Calu3 (cell line): Measurements from ENCODE around the gene METTL15. TPM values are rescaled to one million over a fixed set of nuclear protein-coding genes. Genes with fewer than 3 reads are reported as not detected.
"Not testable (repeated sequence)": the region's sequence is repeated elsewhere in the genome, so short reads cannot be mapped to it uniquely, and the experiment has no call there.

Experiments
- BruUV-seq: library from RNA; stranded (reverse); fragments of 400-500 nt; replicated peaks from 2 replicates; lab custom pipeline; 2021; lab: Mats Ljungman, UMichigan
- CTCF ChIA-PET: fragments of 300-600 bp; sonication (Branson Sonifier 250); formaldehyde crosslinking; loops from one replicate; lab custom pipeline; 2022; ENCODE audit warnings: antibody characterized with exemption; lab: Charles Lee
- DNase-seq: peaks from one replicate; pipeline ENCODE4 v3.0.0; 2022
- H3K27ac Mint-ChIP-seq: one replicate; pipeline ENCODE4 v1.8.0; 2022; ENCODE audit warnings: mixed read lengths; ENCODE audit not compliant: unreplicated experiment
- H3K27me3 Mint-ChIP-seq: one replicate; pipeline ENCODE4 v1.8.0; 2022; ENCODE audit warnings: mixed read lengths; ENCODE audit not compliant: unreplicated experiment
- H3K36me3 Mint-ChIP-seq: one replicate; pipeline ENCODE4 v1.8.0; 2022; ENCODE audit warnings: mild to moderate bottlenecking, moderate library complexity, mixed read lengths; ENCODE audit not compliant: insufficient read depth, unreplicated experiment
- H3K4me1 Mint-ChIP-seq: one replicate; pipeline ENCODE4 v1.8.0; 2022; ENCODE audit warnings: mild to moderate bottlenecking, low read depth, mixed read lengths; ENCODE audit not compliant: unreplicated experiment
- H3K4me3 Mint-ChIP-seq: one replicate; pipeline ENCODE4 v1.8.0; 2022; ENCODE audit warnings: mild to moderate bottlenecking, low read depth, moderate library complexity, mixed read lengths; ENCODE audit not compliant: unreplicated experiment
- H3K9me3 Mint-ChIP-seq: one replicate; pipeline ENCODE4 v1.8.0; 2022; ENCODE audit warnings: low read depth, mixed read lengths; ENCODE audit not compliant: unreplicated experiment
- CTCF ChIP-seq: fragments of 200-600 bp; IDR thresholded peaks from one replicate; pipeline ENCODE4 v1.8.0; 2022; ENCODE audit warnings: antibody characterized with exemption; ENCODE audit not compliant: unreplicated experiment
- intact Hi-C: fragments of 100-400 bp; cut with micrococcal nuclease; formaldehyde crosslinking; loops from one replicate; pipeline ENCODE4 v1.10.0; 2022; ENCODE audit not compliant: unreplicated experiment
- total RNA-seq: library from RNA; stranded (reverse); gene quantifications from 2 replicates; pipeline ENCODE4 v1.2.3, GENCODE V29; 2022

Gene METTL15
- total RNA-seq, 1 experiment from 2014 or later = 19.0 TPM

DNA sequence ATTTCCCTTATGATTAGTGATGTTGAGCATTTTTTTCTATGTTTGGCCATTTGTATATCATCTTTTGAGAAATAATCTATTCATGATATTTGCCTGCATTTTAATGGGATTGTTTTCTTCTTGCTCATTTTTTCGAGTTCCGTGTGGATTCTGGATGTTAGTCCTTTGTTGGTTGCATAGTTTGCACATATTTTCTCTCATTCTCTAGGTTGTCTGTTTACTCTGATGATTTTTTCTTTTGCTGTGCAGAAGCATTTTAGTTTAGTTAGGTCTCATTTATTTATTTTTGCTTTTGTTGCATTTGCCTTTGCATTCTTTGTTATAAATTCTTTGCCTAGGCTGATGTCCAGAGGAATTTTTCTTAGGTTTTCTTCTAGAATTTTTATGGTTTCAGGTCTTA is 87.3 kb downstream of the METTL15 start:
- Mint-ChIP-seq H3K9me3 (no peaks in the 10 kb centered on the region), H3K27ac (no peak overlapping the region), H3K4me1 (no peaks in the 10 kb centered on the region), H3K4me3 (no peak overlapping the region), H3K36me3 (no peaks in the 10 kb centered on the region), H3K27me3 (no peaks in the 10 kb centered on the region)
- DNase-seq = no peak
- TF ChIP-seq CTCF = no peak
- CTCF ChIA-PET = no interaction called here
- BruUV-seq = no TSS peak
- intact Hi-C loops = no loop called here

DNA sequence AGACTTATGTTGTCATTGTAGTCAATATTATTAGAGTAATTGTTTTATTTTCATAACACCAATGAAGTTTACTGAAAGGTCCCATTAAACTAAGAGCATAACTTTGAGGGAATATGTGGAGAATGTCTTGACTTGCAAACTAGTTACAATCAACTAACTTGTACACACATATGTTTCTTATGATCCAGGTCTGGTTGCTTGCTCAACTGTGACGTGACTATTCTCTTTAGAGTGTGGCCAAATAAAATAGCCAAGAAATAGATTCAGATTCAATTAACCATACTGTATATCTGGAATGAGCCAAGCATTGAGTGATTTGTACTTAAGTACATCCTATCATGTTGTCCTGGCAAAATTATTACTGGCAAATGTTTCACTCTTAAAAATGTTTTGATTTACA is 101.7 kb downstream of the METTL15 start:
- Mint-ChIP-seq H3K36me3 (no peaks in the 10 kb centered on the region), H3K27ac (no peak overlapping the region)
- no TSS peak for BruUV-seq

DNA sequence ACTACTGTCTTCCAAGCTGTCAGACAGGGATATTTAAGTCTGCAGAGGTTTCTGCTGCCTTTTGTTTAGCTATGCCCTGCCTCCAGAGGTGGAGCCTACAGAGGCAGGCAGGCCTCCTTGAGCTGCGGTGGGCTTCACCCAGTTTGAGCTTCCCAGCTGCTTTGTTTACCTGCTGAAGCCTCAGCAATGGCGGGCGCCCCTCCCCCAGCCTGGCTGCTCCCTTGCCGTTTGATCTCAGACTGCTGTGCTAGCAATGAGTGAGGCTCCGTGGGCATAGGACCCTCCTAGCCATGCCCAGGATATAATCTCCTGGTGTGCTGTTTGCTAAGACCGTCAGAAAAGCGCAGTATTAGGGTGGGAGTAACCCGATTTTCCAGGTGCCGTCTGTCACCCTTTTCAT is 113.9 kb downstream of the METTL15 start:
- H3K36me3 Mint-ChIP-seq, H3K27me3 Mint-ChIP-seq, H3K4me3 Mint-ChIP-seq, H3K9me3 Mint-ChIP-seq, H3K27ac Mint-ChIP-seq, H3K4me1 Mint-ChIP-seq, BruUV-seq, intact Hi-C loops, DNase-seq, CTCF ChIA-PET: not testable (repeated sequence)

More for the DNA sequence above, 101.7 kb downstream of the METTL15 start:
- no peak for DNase-seq
- intact Hi-C loops = no loop called here
- CTCF ChIA-PET = no interaction called here
- Mint-ChIP-seq H3K27me3 (no peaks in the 10 kb centered on the region), H3K4me1 (no peaks in the 10 kb centered on the region), H3K9me3 (no peaks in the 10 kb centered on the region), H3K4me3 (no peak overlapping the region)
- no peak for TF ChIP-seq CTCF

DNA sequence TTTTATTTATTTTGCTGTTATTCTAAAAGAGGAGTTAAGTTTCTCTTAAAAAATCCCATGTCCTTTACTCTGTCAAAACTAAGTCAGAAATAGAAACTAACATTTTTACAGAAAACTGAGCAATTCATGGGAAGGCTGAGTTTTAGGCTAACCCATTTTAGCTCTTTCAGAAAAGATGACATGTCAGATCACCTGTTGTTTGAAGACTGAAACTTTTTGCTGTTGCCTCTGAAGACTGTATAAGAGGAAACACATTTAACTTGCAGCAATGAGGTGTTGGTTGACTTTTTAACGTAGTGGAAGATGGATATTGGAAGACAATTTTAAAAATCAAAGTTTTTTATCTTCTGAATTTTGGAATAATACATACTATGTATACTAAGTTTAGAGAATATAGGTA is 115.4 kb downstream of the METTL15 start:
- Mint-ChIP-seq H3K36me3 (no peaks in the 10 kb centered on the region), H3K9me3 (peaks cover 3% of the 10 kb centered on the region), H3K27ac (no peak overlapping the region), H3K4me1 (peaks cover 16% of the 10 kb centered on the region), H3K27me3 (no peaks in the 10 kb centered on the region), H3K4me3 (no peak overlapping the region)
- intact Hi-C loops = no loop called here
- no TSS peak for BruUV-seq
- TF ChIP-seq CTCF = no peak
- CTCF ChIA-PET = no interaction called here
- no peak for DNase-seq

GRCh38 chr11:28223994-28224393 is 115.8 kb downstream of the METTL15 start:
- Mint-ChIP-seq H3K4me1 (peaks cover 16% of the 10 kb centered on the region), H3K27me3 (no peaks in the 10 kb centered on the region), H3K4me3 (no peak overlapping the region), H3K27ac (no peak overlapping the region), H3K36me3 (no peaks in the 10 kb centered on the region), H3K9me3 (peaks cover 3% of the 10 kb centered on the region)
- CTCF ChIA-PET = no interaction called here
- TF ChIP-seq CTCF = no peak
- DNase-seq = no peak
- intact Hi-C loops = no loop called here
- no TSS peak for BruUV-seq
